Chondrocyte (in vitro differentiated cells): ENCODE data around the gene TEKT2. TPM values are rescaled to one million over a fixed set of nuclear protein-coding genes. Genes with fewer than 3 reads are reported as not detected.

ENCODE experiments used
- DNase-seq: peaks from one replicate; pipeline ENCODE4 v3.0.0; 2021; ENCODE audit warnings: mixed read lengths, low spot score
- H3K27ac Mint-ChIP-seq: one replicate; pipeline ENCODE4 v1.8.0; 2021; ENCODE audit warnings: mild to moderate bottlenecking, moderate library complexity, mixed read lengths; ENCODE audit not compliant: unreplicated experiment
- H3K27me3 Mint-ChIP-seq: 2 replicates; pipeline ENCODE4 v1.8.0; 2021; ENCODE audit warnings: low read depth, mixed read lengths
- H3K36me3 Mint-ChIP-seq: 2 replicates; pipeline ENCODE4 v1.8.0; 2021; ENCODE audit warnings: low read depth, mixed read lengths
- H3K4me1 Mint-ChIP-seq: 2 replicates; pipeline ENCODE4 v1.8.0; 2021; ENCODE audit warnings: low read depth, mild to moderate bottlenecking, mixed read lengths
- H3K4me3 Mint-ChIP-seq: one replicate; pipeline ENCODE4 v1.8.0; 2021; ENCODE audit warnings: mild to moderate bottlenecking, moderate library complexity, mixed read lengths; ENCODE audit not compliant: unreplicated experiment
- H3K9me3 Mint-ChIP-seq: 2 replicates; pipeline ENCODE4 v1.8.0; 2021; ENCODE audit warnings: low read depth, mixed read lengths
- CTCF ChIP-seq: fragments of 200-600 bp; sonication (generic); IDR thresholded peaks from 2 replicates; pipeline ENCODE4 v1.5.0; 2021; ENCODE audit warnings: antibody characterized with exemption, mild to moderate bottlenecking, moderate library complexity
- total RNA-seq: library from RNA; stranded (reverse); gene quantifications from 3 replicates; pipeline ENCODE4 v1.2.1, GENCODE V29; 2021

The TEKT2 gene
- total RNA-seq, 1 donor from 2014 or later: 0.17 TPM

GRCh38 chr1:36128905-36129206 lies 45.0 kb downstream of the TEKT2 start:
- no peak for DNase-seq
- H3K4me1 Mint-ChIP-seq: peaks cover 32% of the 10 kb centered on the region
- no peaks in the 10 kb centered on the region for H3K36me3 Mint-ChIP-seq
- H3K27me3 Mint-ChIP-seq: peaks cover 2% of the 10 kb centered on the region
- TF ChIP-seq CTCF: no peak
- no peak overlapping the region for H3K4me3 Mint-ChIP-seq
- H3K27ac Mint-ChIP-seq: no peak overlapping the region
- H3K9me3 Mint-ChIP-seq: no peaks in the 10 kb centered on the region

GRCh38 chr1:36132029-36132428 lies 48.1 kb downstream of the TEKT2 start:
- Mint-ChIP-seq H3K4me1 (peaks cover 48% of the 10 kb centered on the region), H3K27ac (no peak overlapping the region), H3K36me3 (no peaks in the 10 kb centered on the region), H3K27me3 (no peaks in the 10 kb centered on the region), H3K4me3 (no peak overlapping the region), H3K9me3 (no peaks in the 10 kb centered on the region)
- no peak for DNase-seq
- TF ChIP-seq CTCF: no peak

- DNase-seq: no peak
- Mint-ChIP-seq H3K9me3 (no peaks in the 10 kb centered on the region), H3K4me3 (no peak overlapping the region), H3K4me1 (peaks cover 48% of the 10 kb centered on the region), H3K27me3 (no peaks in the 10 kb centered on the region), H3K36me3 (peaks cover 4% of the 10 kb centered on the region), H3K27ac (peak overlapping the region; percentile 49)
- no peak for TF ChIP-seq CTCF
Observed at GRCh38 chr1:36133484-36133883, 49.6 kb downstream of the TEKT2 start.

GRCh38 chr1:36134031-36134430 lies 50.1 kb downstream of the TEKT2 start:
- DNase-seq: no peak
- peaks cover 4% of the 10 kb centered on the region for H3K36me3 Mint-ChIP-seq
- H3K27me3 Mint-ChIP-seq: no peaks in the 10 kb centered on the region
- no peak overlapping the region for H3K4me3 Mint-ChIP-seq
- H3K27ac Mint-ChIP-seq: peak overlapping the region; percentile 67
- H3K4me1 Mint-ChIP-seq: peaks cover 46% of the 10 kb centered on the region
- no peaks in the 10 kb centered on the region for H3K9me3 Mint-ChIP-seq
- no peak for TF ChIP-seq CTCF

GRCh38 chr1:36134505-36135329 lies 50.8 kb downstream of the TEKT2 start:
- Mint-ChIP-seq H3K36me3 (peaks cover 4% of the 10 kb centered on the region), H3K4me3 (no peak overlapping the region), H3K27me3 (no peaks in the 10 kb centered on the region), H3K27ac (peak overlapping the region; percentile 90), H3K4me1 (peaks cover 46% of the 10 kb centered on the region), H3K9me3 (no peaks in the 10 kb centered on the region)
- TF ChIP-seq CTCF: peak; percentile 97
- no peak for DNase-seq
